ENCODE measurements around the gene FSTL4. TPM values are rescaled to one million over a fixed set of nuclear protein-coding genes. Genes with fewer than 3 reads are reported as not detected.

Gene FSTL4
- total RNA-seq, 2 donors from 2014 or later: 4.4 to 5.5 TPM

DNA sequence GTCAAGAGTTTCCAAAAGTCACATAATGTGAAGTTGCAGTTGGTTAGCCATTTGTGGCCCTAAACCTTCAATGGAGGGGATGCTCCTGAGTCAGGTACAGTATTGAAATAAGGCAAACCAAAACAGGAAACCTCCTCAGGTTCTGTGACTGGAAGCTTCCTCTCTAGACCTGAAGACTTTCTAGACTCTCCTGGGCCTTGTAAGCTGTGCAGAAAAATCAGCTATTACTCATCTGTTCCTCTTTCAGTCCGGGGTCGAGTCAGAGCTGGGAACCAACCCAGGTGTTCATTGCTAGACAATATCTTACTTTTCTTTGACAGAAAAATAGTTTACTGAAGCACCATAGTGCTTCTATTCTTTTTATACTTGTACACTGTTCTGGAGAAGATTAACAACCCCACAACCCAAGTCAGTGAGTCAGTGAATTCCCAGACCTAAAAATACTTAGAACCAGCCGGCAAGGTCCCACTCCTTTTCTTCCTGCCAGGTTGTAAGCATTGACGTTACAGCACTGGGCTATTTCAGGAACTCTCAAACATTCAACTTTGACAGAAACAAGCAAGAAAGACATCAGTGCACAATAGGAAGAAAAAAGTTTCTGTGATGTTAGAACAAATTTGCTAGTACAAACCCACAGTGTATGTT is 47.3 kb downstream of the FSTL4 start:
- H3K4me3 ChIP-seq (ENCODE audit: low read length): no peak overlapping the region
- TF ChIP-seq, protein P1, sequence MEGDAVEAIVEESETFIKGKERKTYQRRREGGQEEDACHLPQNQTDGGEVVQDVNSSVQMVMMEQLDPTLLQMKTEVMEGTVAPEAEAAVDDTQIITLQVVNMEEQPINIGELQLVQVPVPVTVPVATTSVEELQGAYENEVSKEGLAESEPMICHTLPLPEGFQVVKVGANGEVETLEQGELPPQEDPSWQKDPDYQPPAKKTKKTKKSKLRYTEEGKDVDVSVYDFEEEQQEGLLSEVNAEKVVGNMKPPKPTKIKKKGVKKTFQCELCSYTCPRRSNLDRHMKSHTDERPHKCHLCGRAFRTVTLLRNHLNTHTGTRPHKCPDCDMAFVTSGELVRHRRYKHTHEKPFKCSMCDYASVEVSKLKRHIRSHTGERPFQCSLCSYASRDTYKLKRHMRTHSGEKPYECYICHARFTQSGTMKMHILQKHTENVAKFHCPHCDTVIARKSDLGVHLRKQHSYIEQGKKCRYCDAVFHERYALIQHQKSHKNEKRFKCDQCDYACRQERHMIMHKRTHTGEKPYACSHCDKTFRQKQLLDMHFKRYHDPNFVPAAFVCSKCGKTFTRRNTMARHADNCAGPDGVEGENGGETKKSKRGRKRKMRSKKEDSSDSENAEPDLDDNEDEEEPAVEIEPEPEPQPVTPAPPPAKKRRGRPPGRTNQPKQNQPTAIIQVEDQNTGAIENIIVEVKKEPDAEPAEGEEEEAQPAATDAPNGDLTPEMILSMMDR (conservative IDR thresholded peaks at IDR 0.05): no peak
- 75 to 85% methylated on average over 3 to 4 of the region's 4 CpGs for whole genome bisulfite sequencing, 2 experiments (ENCODE audit: insufficient coverage in 1 of 2, insufficient read length in 1 of 2)
- Mint-ChIP-seq H3K4me3 (no peak overlapping the region), H3K4me1 (no peaks in the 10 kb centered on the region), H3K27me3 (ENCODE audit: insufficient read depth) (peaks cover 2% of the 10 kb centered on the region), H3K9me3 (no peaks in the 10 kb centered on the region), H3K27ac (no peak overlapping the region), H3K36me3 (ENCODE audit: low read depth) (no peaks in the 10 kb centered on the region)
- H3K4me1 ChIP-seq (ENCODE audit: control insufficient read depth, insufficient read depth, low read length): no peaks in the 10 kb centered on the region
- DNase-seq: no peak
- no peaks in the 10 kb centered on the region for H3K27me3 ChIP-seq (ENCODE audit: control insufficient read depth, insufficient read depth, low read length, poor library complexity, severe bottlenecking)
- no peaks in the 10 kb centered on the region for H3K36me3 ChIP-seq (ENCODE audit: control insufficient read depth, insufficient read depth, low read length)
- no peaks in the 10 kb centered on the region for H3K9me3 ChIP-seq (ENCODE audit: control insufficient read depth, low read length)
- H3K9ac ChIP-seq (ENCODE audit: extremely low read depth, low read length, poor library complexity, severe bottlenecking): no peak overlapping the region
- no peak overlapping the region for H3K27ac ChIP-seq (ENCODE audit: low read depth, low read length)

DNA sequence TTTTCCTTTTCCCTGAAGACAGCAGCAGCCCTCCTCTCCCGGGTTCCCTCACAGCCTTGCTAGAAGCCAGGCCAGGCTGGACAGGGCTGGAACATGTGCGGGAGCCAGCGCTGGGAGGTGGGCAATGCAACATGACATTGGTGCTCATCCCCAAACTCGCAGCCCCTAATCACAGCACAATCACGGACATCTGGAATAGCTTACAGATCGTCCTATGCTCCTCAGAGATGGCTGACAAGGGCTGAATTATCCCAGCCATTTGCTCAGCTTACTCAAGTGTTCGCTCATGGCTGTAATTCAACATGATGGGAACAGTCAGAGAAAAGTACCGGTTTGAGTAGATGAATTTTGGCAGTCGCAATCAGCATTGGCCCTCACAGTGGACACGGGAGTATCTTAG is 49.8 kb downstream of the FSTL4 start:
- no peak overlapping the region for H3K27ac Mint-ChIP-seq

DNA sequence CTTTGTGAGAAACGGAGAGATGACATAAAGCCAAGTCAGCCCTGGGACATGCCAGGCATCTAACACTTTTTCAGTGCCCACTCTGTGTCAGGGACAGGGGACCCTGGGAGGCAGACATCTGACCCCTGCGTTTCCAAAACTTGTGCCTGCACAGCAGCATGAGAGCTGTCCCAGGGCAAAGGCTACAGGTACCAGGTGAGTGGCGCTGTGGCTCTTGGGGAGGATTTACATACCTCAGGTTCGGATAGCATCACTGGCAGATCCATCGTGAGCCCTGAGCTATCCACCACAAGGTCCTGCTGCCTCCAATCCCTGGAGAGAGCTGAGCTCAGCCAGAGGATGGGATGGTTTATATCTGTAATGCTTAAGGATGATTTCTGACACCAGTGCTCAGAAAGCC is 52.4 kb downstream of the FSTL4 start:
- Mint-ChIP-seq H3K9me3 (no peaks in the 10 kb centered on the region), H3K4me1 (peaks cover 10% of the 10 kb centered on the region), H3K27me3 (ENCODE audit: insufficient read depth) (peaks cover 2% of the 10 kb centered on the region), H3K36me3 (ENCODE audit: low read depth) (no peaks in the 10 kb centered on the region), H3K4me3 (no peak overlapping the region), H3K27ac (no peak overlapping the region)
- H3K4me3 ChIP-seq (ENCODE audit: low read length): no peak overlapping the region
- no peak overlapping the region for H3K9ac ChIP-seq (ENCODE audit: extremely low read depth, low read length, poor library complexity, severe bottlenecking)
- TF ChIP-seq, protein P1 (conservative IDR thresholded peaks at IDR 0.05): no peak
- DNase-seq: no peak
- H3K27me3 ChIP-seq (ENCODE audit: control insufficient read depth, insufficient read depth, low read length, poor library complexity, severe bottlenecking): no peaks in the 10 kb centered on the region
- no peaks in the 10 kb centered on the region for H3K36me3 ChIP-seq (ENCODE audit: control insufficient read depth, insufficient read depth, low read length)
- 74 to 78% methylated on average over 4 to 5 of the region's 5 CpGs for WGBS, 2 experiments (ENCODE audit: insufficient coverage in 1 of 2, insufficient read length in 1 of 2)
- no peaks in the 10 kb centered on the region for H3K9me3 ChIP-seq (ENCODE audit: control insufficient read depth, low read length)
- no peak overlapping the region for H3K27ac ChIP-seq (ENCODE audit: low read depth, low read length)
- H3K4me1 ChIP-seq (ENCODE audit: control insufficient read depth, insufficient read depth, low read length): peaks cover 8% of the 10 kb centered on the region

More for the DNA sequence above, 49.8 kb downstream of the FSTL4 start:
- H3K4me3 Mint-ChIP-seq: no peak overlapping the region
- H3K27me3 Mint-ChIP-seq (ENCODE audit: insufficient read depth): peaks cover 2% of the 10 kb centered on the region
- Histone ChIP-seq H3K4me3 (ENCODE audit: low read length) (no peak overlapping the region), H3K9me3 (ENCODE audit: control insufficient read depth, low read length) (no peaks in the 10 kb centered on the region), H3K9ac (ENCODE audit: extremely low read depth, low read length, poor library complexity, severe bottlenecking) (no peak overlapping the region), H3K27ac (ENCODE audit: low read depth, low read length) (no peak overlapping the region), H3K27me3 (ENCODE audit: control insufficient read depth, insufficient read depth, low read length, poor library complexity, severe bottlenecking) (no peaks in the 10 kb centered on the region), H3K36me3 (ENCODE audit: control insufficient read depth, insufficient read depth, low read length) (no peaks in the 10 kb centered on the region), H3K4me1 (ENCODE audit: control insufficient read depth, insufficient read depth, low read length) (peaks cover under 1% of the 10 kb centered on the region)
- 88 to 89% methylated on average over 9 to 10 of the region's 10 CpGs for WGBS, 2 experiments (ENCODE audit: insufficient coverage in 1 of 2, insufficient read length in 1 of 2)
- DNase-seq: no peak
- no peaks in the 10 kb centered on the region for H3K36me3 Mint-ChIP-seq (ENCODE audit: low read depth)
- TF ChIP-seq, protein P1 (conservative IDR thresholded peaks at IDR 0.05): no peak
- no peaks in the 10 kb centered on the region for H3K9me3 Mint-ChIP-seq
- peaks cover under 1% of the 10 kb centered on the region for H3K4me1 Mint-ChIP-seq
